Measurements from ENCODE around the gene FAM149A. TPM values are rescaled to one million over a fixed set of nuclear protein-coding genes. Genes with fewer than 3 reads are reported as not detected.

Gene FAM149A
- total RNA-seq (9.4 and 11.3 TPM in 2 replicates), polyA plus RNA-seq (2.3 and 5.6 TPM in 2 replicates), polyA minus RNA-seq (ENCODE audit: low replicate concordance) (12.3 TPM in 1 of 2 replicates, not detected in the other)
- polyA plus RNA-seq (2012), result 2.7 and 4.8 TPM in 2 replicates

GRCh38 chr4:186104114-186104889, at the start of gene FAM149A:
Gene FAM149A (plus strand): TSS chr4:186104704.
- Histone ChIP-seq H3K4me2 (ENCODE audit: extremely low read depth, insufficient read depth, low read length) (peak within 1 kb of the TSS; percentile 23), H3K9ac (ENCODE audit: insufficient read depth, low read length) (no peak within 1 kb of the TSS), H3K9me3 (ENCODE audit: control insufficient read depth, insufficient read depth, low read depth, low read length) (no peaks in the 10 kb centered on the region), H2AFZ (ENCODE audit: low read length) (no peak within 1 kb of the TSS), H3K27me3 (ENCODE audit: control insufficient read depth, insufficient read depth, low read length) (peaks cover 14% of the 10 kb centered on the region), H3K4me3 (replicated peaks in 1 of 4; ENCODE audit: control extremely low read depth in 1 of 4, insufficient read depth in 1 of 4, low read depth in 3 of 4, low read length in 4 of 4) (peak within 1 kb of the TSS in 2 of 4 experiments; percentile 31 to 39), H3K4me1 (ENCODE audit: control insufficient read depth, extremely low read depth, insufficient read depth, low read length) (no peaks in the 10 kb centered on the region), H3K27ac (ENCODE audit: insufficient read depth, low read length) (no peak within 1 kb of the TSS), H3K79me2 (ENCODE audit: control insufficient read depth, insufficient read depth, low read length) (no peaks in the 10 kb centered on the region), H4K20me1 (ENCODE audit: control insufficient read depth, extremely low read depth, insufficient read depth, low read length) (no peaks in the 10 kb centered on the region), H3K36me3 (ENCODE audit: control insufficient read depth, insufficient read depth, low read length) (no peaks in the 10 kb centered on the region)
- DNase-seq (ENCODE audit: low read depth in 2 of 2), result peak; percentile 1 to 6
- TF ChIP-seq EZH2 (IDR thresholded peaks at IDR 0.05; ENCODE audit: low read length, missing control alignments) (peak; percentile 67), CTCF (conservative IDR thresholded peaks at IDR 0.05 in 1 of 2, IDR thresholded peaks at IDR 0.05 in 1 of 2; ENCODE audit: low read depth in 1 of 2, low read length in 2 of 2) (no peak)

- Histone ChIP-seq H3K4me3 (replicated peaks in 1 of 4; ENCODE audit: control extremely low read depth in 1 of 4, insufficient read depth in 1 of 4, low read depth in 3 of 4, low read length in 4 of 4) (no peak overlapping the region), H3K27ac (ENCODE audit: insufficient read depth, low read length) (no peak overlapping the region), H3K27me3 (ENCODE audit: control insufficient read depth, insufficient read depth, low read length) (no peaks in the 10 kb centered on the region), H3K9me3 (ENCODE audit: control insufficient read depth, insufficient read depth, low read depth, low read length) (no peaks in the 10 kb centered on the region), H3K36me3 (ENCODE audit: control insufficient read depth, insufficient read depth, low read length) (no peaks in the 10 kb centered on the region), H4K20me1 (ENCODE audit: control insufficient read depth, extremely low read depth, insufficient read depth, low read length) (no peaks in the 10 kb centered on the region), H3K4me1 (ENCODE audit: control insufficient read depth, extremely low read depth, insufficient read depth, low read length) (no peaks in the 10 kb centered on the region), H2AFZ (ENCODE audit: low read length) (no peak overlapping the region), H3K79me2 (ENCODE audit: control insufficient read depth, insufficient read depth, low read length) (no peaks in the 10 kb centered on the region), H3K9ac (ENCODE audit: insufficient read depth, low read length) (no peak overlapping the region), H3K4me2 (ENCODE audit: extremely low read depth, insufficient read depth, low read length) (no peak overlapping the region)
- TF ChIP-seq CTCF (conservative IDR thresholded peaks at IDR 0.05 in 1 of 2, IDR thresholded peaks at IDR 0.05 in 1 of 2; ENCODE audit: low read depth in 1 of 2, low read length in 2 of 2), result no peak
- DNase-seq (ENCODE audit: low read depth in 2 of 2), result no peak
These were observed 46.1 kb upstream of the FAM149A start for GRCh38 chr4:186058253-186058979.

GRCh38 chr4:186058980-186059316, 45.6 kb upstream of the FAM149A start:
- no peak overlapping the region for H3K9ac ChIP-seq (ENCODE audit: insufficient read depth, low read length)
- no peak for DNase-seq (ENCODE audit: low read depth in 2 of 2)
- no peaks in the 10 kb centered on the region for H3K4me1 ChIP-seq (ENCODE audit: control insufficient read depth, extremely low read depth, insufficient read depth, low read length)
- H4K20me1 ChIP-seq (ENCODE audit: control insufficient read depth, extremely low read depth, insufficient read depth, low read length), result no peaks in the 10 kb centered on the region
- no peaks in the 10 kb centered on the region for H3K27me3 ChIP-seq (ENCODE audit: control insufficient read depth, insufficient read depth, low read length)
- no peaks in the 10 kb centered on the region for H3K79me2 ChIP-seq (ENCODE audit: control insufficient read depth, insufficient read depth, low read length)
- H3K36me3 ChIP-seq (ENCODE audit: control insufficient read depth, insufficient read depth, low read length), result no peaks in the 10 kb centered on the region
- H3K9me3 ChIP-seq (ENCODE audit: control insufficient read depth, insufficient read depth, low read depth, low read length), result no peaks in the 10 kb centered on the region
- no peak overlapping the region for H2AFZ ChIP-seq (ENCODE audit: low read length)
- no peak overlapping the region for H3K4me3 ChIP-seq (replicated peaks in 1 of 4; ENCODE audit: control extremely low read depth in 1 of 4, insufficient read depth in 1 of 4, low read depth in 3 of 4, low read length in 4 of 4)
- H3K27ac ChIP-seq (ENCODE audit: insufficient read depth, low read length), result no peak overlapping the region
- no peak for TF ChIP-seq EZH2 (IDR thresholded peaks at IDR 0.05; ENCODE audit: low read length, missing control alignments)
- TF ChIP-seq CTCF (conservative IDR thresholded peaks at IDR 0.05 in 1 of 2, IDR thresholded peaks at IDR 0.05 in 1 of 2; ENCODE audit: low read depth in 1 of 2, low read length in 2 of 2), result no peak
- no peak overlapping the region for H3K4me2 ChIP-seq (ENCODE audit: extremely low read depth, insufficient read depth, low read length)
